GF-D8 (cell line): ENCODE data around the gene PROCR.
"Not testable (repeated sequence)": the region's sequence is repeated elsewhere in the genome, so short reads cannot be mapped to it uniquely, and the experiment has no call there.

Source experiments
- DNase-seq: peaks from one replicate; lab custom pipeline; 2025; lab: John Stamatoyannopoulos, UW

The PROCR gene

GRCh38 chr20:35165221-35166185, 6.4 kb upstream of the PROCR start:
- no peak for DNase-seq

GRCh38 chr20:35166242-35166830, 5.5 kb upstream of the PROCR start:
- peak; percentile 93 for DNase-seq

- no peak for DNase-seq
Observed at GRCh38 chr20:35167787-35168186, 4.1 kb upstream of the PROCR start.

GRCh38 chr20:35168701-35169409, 3.0 kb upstream of the PROCR start:
- DNase-seq: not testable (repeated sequence)

GRCh38 chr20:35171438-35171752, 477 bp upstream of the PROCR start:
- DNase-seq: no peak

GRCh38 chr20:35172434-35172806, 548 bp downstream of the PROCR start:
- DNase-seq: no peak

GRCh38 chr20:35173576-35174192, 1.8 kb downstream of the PROCR start:
- DNase-seq: no peak

- no peak for DNase-seq
Observed at GRCh38 chr20:35174458-35175216, 2.8 kb downstream of the PROCR start.

- no peak for DNase-seq
Observed at GRCh38 chr20:35176132-35176531, 4.3 kb downstream of the PROCR start.

- no peak for DNase-seq
Observed at GRCh38 chr20:35179292-35180212, 7.7 kb downstream of the PROCR start.

GRCh38 chr20:35180266-35180665, 8.4 kb downstream of the PROCR start:
- no peak for DNase-seq

- DNase-seq: no peak
Observed at GRCh38 chr20:35181731-35182130, 9.9 kb downstream of the PROCR start.

GRCh38 chr20:35186691-35187289, 14.9 kb downstream of the PROCR start:
- not testable (repeated sequence) for DNase-seq

GRCh38 chr20:35187584-35188190, 15.8 kb downstream of the PROCR start:
- no peak for DNase-seq

- not testable (repeated sequence) for DNase-seq
Observed at GRCh38 chr20:35189223-35189622, 17.4 kb downstream of the PROCR start.

- no peak for DNase-seq
Observed at GRCh38 chr20:35190556-35190955, 18.7 kb downstream of the PROCR start.

GRCh38 chr20:35191419-35192117, 19.7 kb downstream of the PROCR start:
- DNase-seq: no peak

- DNase-seq: no peak
Observed at GRCh38 chr20:35192118-35192872, 20.4 kb downstream of the PROCR start.
